ENCODE measurements around the gene IGF2BP2.

- TF ChIP-seq GLIS3 (CRISPR knock-in tag; IDR thresholded peaks at IDR 0.05) (no peak), ZNF70 (CRISPR knock-in tag; IDR thresholded peaks at IDR 0.05) (no peak), ZFP3 (CRISPR knock-in tag; IDR thresholded peaks at IDR 0.05) (no peak), PPARA (CRISPR knock-in tag; IDR thresholded peaks at IDR 0.05; ENCODE audit: borderline replicate concordance) (no peak), CREB5 (CRISPR knock-in tag; IDR thresholded peaks at IDR 0.05; ENCODE audit: low read depth) (no peak), TSHZ2 (CRISPR knock-in tag; IDR thresholded peaks at IDR 0.05) (no peak), TCF4 (CRISPR knock-in tag; IDR thresholded peaks at IDR 0.05; ENCODE audit: borderline replicate concordance) (no peak), ZFP30 (CRISPR knock-in tag; IDR thresholded peaks at IDR 0.05) (no peak), ZC3H10 (CRISPR knock-in tag; IDR thresholded peaks at IDR 0.05) (no peak), RARB (CRISPR knock-in tag; IDR thresholded peaks at IDR 0.05) (no peak)
Observed at GRCh38 chr3:185657691-185658503, 166.9 kb downstream of the IGF2BP2 start.

All from SK-N-SH treated with all-trans-retinoic acid at 6 μM for 48 hours (cell line).